Brain pericyte (primary cell): Measurements from ENCODE around the gene GALNT17.
"Not testable (repeated sequence)": the region's sequence is repeated elsewhere in the genome, so short reads cannot be mapped to it uniquely, and the experiment has no call there.

Experiments
- DNase-seq: peaks from one replicate; pipeline ENCODE4 v3.0.0-alpha.2; 2012; ENCODE audit warnings: low read depth, low spot score

GALNT17 gene

GRCh38 chr7:71165708-71166107 is 33.8 kb downstream of the GALNT17 start:
- DNase-seq, result no peak

GRCh38 chr7:71171476-71171875 is 39.5 kb downstream of the GALNT17 start:
- DNase-seq, result no peak

GRCh38 chr7:71173955-71174354 is 42.0 kb downstream of the GALNT17 start:
- no peak for DNase-seq

- DNase-seq, result no peak
Observed at GRCh38 chr7:71182438-71182935, 50.5 kb downstream of the GALNT17 start.

GRCh38 chr7:71184136-71184535 is 52.2 kb downstream of the GALNT17 start:
- DNase-seq, result no peak

- DNase-seq, result no peak
Observed at GRCh38 chr7:71184609-71185008, 52.7 kb downstream of the GALNT17 start.

GRCh38 chr7:71186535-71187057 is 54.7 kb downstream of the GALNT17 start:
- no peak for DNase-seq

GRCh38 chr7:71191771-71192170 is 59.8 kb downstream of the GALNT17 start:
- no peak for DNase-seq

GRCh38 chr7:71193099-71193810 is 61.3 kb downstream of the GALNT17 start:
- no peak for DNase-seq

- no peak for DNase-seq
Observed at GRCh38 chr7:71198391-71198790, 66.4 kb downstream of the GALNT17 start.

GRCh38 chr7:71198887-71199286 is 66.9 kb downstream of the GALNT17 start:
- DNase-seq, result no peak

- no peak for DNase-seq
Observed at GRCh38 chr7:71206184-71206583, 74.2 kb downstream of the GALNT17 start.

- no peak for DNase-seq
Observed at GRCh38 chr7:71208881-71209280, 76.9 kb downstream of the GALNT17 start.

- not testable (repeated sequence) for DNase-seq
Observed at GRCh38 chr7:71209484-71209883, 77.5 kb downstream of the GALNT17 start.

GRCh38 chr7:71210220-71210619 is 78.3 kb downstream of the GALNT17 start:
- DNase-seq, result no peak

- not testable (repeated sequence) for DNase-seq
Observed at GRCh38 chr7:71212433-71212832, 80.5 kb downstream of the GALNT17 start.

- no peak for DNase-seq
Observed at GRCh38 chr7:71216211-71216610, 84.3 kb downstream of the GALNT17 start.

GRCh38 chr7:71220210-71220695 is 88.3 kb downstream of the GALNT17 start:
- DNase-seq, result no peak

- DNase-seq, result no peak
Observed at GRCh38 chr7:71221049-71221448, 89.1 kb downstream of the GALNT17 start.

GRCh38 chr7:71221549-71221948 is 89.6 kb downstream of the GALNT17 start:
- DNase-seq, result no peak

GRCh38 chr7:71227126-71227525 is 95.2 kb downstream of the GALNT17 start:
- DNase-seq, result no peak

- DNase-seq, result no peak
Observed at GRCh38 chr7:71229148-71229547, 97.2 kb downstream of the GALNT17 start.

- DNase-seq, result no peak
Observed at GRCh38 chr7:71229699-71230098, 97.8 kb downstream of the GALNT17 start.
